GM12892 (cell line): ENCODE data around the gene MRPL10.

Experiments
- DNase-seq: peaks from one replicate; pipeline ENCODE4 v3.0.0; 2011; ENCODE audit not compliant: insufficient read length
- FAIRE-seq: peaks from 2 replicates; lab custom pipeline; 2011; peaks lifted over from hg19 to GRCh38; lab: Jason Lieb, UNC
- POLR2A ChIP-seq: IDR thresholded peaks from 2 replicates; pipeline ENCODE4 v1.6.1; 2011; ENCODE audit warnings: low read depth, low read length, control low read depth
- POLR2AphosphoS5 ChIP-seq: IDR thresholded peaks from 2 replicates; pipeline ENCODE4 v1.6.1; 2011; ENCODE audit warnings: low read depth, low read length, control low read depth
- TAF1 ChIP-seq: IDR thresholded peaks from 2 replicates; pipeline ENCODE4 v1.6.1; 2011; ENCODE audit warnings: low read depth, mild to moderate bottlenecking, control low read depth, low read length, borderline replicate concordance

MRPL10 gene

DNA sequence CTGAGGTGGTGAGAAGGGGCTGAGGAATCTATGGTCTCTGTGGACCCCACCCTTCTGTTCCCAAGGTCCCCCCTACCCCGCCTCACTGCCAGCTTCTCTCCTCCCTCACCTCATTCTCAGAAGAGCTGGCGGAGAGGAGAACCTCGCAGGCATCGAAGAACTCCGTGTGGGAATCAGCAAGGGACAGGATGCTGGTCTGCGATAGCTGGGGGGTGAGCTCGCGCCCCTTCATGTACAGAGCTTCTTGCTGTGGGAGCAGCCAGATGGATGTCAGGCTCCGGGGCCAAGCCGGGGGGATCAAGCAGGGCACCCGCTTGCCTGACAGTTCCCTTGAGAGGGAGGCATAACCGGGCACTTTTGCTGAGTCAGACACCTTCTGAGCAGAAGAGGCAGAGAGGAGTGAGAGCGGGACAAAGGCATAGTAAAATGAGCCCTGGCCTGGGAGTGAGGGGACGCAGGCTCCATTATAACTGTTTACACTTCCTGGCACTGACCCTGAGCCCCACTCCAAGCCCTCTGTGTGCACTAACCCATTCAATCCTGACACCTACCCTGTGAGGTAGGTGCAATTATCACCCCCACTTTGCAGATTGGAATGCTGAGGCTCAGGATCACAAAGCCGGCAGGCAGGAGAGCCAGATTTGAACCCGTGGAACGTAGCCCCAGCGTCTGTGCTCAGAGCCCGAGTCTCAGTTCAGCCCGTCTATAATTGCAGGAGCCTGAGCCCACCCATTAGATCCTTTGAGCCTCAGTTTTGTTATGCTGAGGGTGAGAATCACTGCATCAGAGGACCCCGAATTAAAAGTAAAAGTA, 16.0 kb downstream of the MRPL10 start:
- TF ChIP-seq TAF1, result no peak
- TF ChIP-seq POLR2A, result no peak
- TF ChIP-seq POLR2AphosphoS5, result no peak
- no peak for DNase-seq
- FAIRE-seq, result no peak

DNA sequence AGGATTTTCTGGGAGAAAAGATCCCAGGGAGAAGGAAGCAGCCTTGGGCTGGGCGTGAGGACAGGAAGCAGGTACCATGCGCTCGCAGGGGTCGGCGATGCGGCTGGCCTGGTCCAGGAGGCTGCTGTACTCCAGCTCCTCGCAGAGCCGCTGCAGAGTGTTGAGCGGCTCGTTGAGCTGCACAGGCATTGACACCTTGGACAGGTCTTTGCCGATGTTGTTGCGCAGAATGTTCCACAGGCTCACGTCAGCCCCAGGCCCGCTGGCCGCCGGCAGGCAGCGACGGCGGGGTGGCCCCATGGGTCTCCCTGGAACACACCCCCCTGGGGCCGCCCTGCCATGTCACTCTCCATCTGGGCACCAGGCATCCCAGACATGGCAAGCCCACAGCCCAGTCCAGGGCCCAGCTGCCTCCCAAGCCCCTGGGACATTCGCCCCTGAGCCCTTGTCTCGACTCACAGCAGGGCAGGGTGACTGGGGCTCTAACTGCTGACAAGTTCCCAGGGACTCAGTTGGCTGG, 17.8 kb downstream of the MRPL10 start:
- no peak for FAIRE-seq
- no peak for DNase-seq
- TF ChIP-seq TAF1 (no peak), POLR2AphosphoS5 (no peak)

- no peak for FAIRE-seq
- no peak for TF ChIP-seq POLR2AphosphoS5
- TF ChIP-seq TAF1, result no peak
- TF ChIP-seq POLR2A, result no peak
Measured at GRCh38 chr17:47813077-47813476, 18.3 kb downstream of the MRPL10 start.

GRCh38 chr17:47812146-47812920, 19.0 kb downstream of the MRPL10 start:
- DNase-seq (no peak), FAIRE-seq (no peak)

More at GRCh38 chr17:47813077-47813476, 18.3 kb downstream of the MRPL10 start:
- DNase-seq, result no peak

DNA sequence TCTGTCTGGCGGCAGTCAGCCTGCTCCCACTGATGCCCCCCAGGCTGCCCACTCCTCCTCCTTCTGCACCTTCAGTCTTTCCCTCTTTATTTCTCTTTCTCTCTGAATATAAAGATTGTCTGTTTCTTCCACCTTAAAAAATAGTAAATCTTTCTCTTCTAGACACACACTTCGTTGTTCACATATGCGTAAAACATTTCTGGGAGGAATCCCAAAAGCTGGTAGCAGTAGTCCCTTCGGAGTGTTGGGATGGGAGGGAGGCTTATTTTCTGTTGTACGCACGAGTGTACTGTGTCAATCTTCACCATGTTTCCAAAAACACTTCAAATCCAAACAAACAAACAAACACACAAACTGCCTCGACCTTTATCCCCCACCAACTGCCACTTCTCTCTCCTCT, 19.6 kb downstream of the MRPL10 start:
- DNase-seq (no peak), FAIRE-seq (no peak)
- TF ChIP-seq POLR2AphosphoS5, result no peak
- no peak for TF ChIP-seq POLR2A
- no peak for TF ChIP-seq TAF1

More at GRCh38 chr17:47812146-47812920, 19.0 kb downstream of the MRPL10 start:
- TF ChIP-seq TAF1, result no peak
- TF ChIP-seq POLR2AphosphoS5, result no peak
- TF ChIP-seq POLR2A, result no peak

- no peak for FAIRE-seq
- TF ChIP-seq POLR2AphosphoS5, result no peak
- TF ChIP-seq POLR2A, result no peak
Measured at GRCh38 chr17:47810901-47811635, 20.3 kb downstream of the MRPL10 start.

DNA sequence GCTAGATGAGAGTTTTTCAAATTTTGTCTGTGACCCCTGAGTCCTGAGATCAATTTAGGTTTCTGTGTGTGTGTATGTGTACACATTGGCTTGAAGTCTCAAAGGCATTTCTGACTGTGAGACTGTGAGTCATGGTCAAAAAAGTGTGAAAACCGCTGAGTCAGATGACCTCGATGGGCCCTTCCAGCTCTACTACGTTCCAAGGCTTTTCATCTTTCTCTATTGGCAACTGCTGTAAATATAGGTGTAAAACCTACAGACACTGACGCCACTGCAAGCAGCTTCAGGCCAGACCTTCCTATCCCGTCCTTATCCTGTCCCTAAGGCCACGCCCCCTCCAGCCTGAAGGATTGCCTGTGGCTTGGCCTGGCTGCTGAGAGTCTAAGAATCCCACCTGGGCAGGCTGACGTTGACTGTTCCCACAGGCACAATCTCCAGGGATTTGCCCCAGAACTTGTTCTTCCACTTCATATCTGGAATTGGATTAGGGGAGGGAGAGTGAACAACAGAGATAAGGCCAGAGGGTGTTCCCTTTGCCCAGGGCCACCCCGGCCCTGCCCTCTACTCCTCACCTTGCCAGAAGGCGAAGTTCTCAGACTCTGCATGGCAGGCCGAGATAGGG, 21.0 kb downstream of the MRPL10 start:
- TF ChIP-seq POLR2A, result no peak
- no peak for TF ChIP-seq POLR2AphosphoS5
- no peak for TF ChIP-seq TAF1
- FAIRE-seq (no peak), DNase-seq (no peak)

More at GRCh38 chr17:47810901-47811635, 20.3 kb downstream of the MRPL10 start:
- no peak for DNase-seq

- FAIRE-seq (no peak), DNase-seq (no peak)
- TF ChIP-seq TAF1, result no peak
- TF ChIP-seq POLR2A, result no peak
- no peak for TF ChIP-seq POLR2AphosphoS5
Measured at GRCh38 chr17:47808830-47809480, 22.4 kb downstream of the MRPL10 start.

DNA sequence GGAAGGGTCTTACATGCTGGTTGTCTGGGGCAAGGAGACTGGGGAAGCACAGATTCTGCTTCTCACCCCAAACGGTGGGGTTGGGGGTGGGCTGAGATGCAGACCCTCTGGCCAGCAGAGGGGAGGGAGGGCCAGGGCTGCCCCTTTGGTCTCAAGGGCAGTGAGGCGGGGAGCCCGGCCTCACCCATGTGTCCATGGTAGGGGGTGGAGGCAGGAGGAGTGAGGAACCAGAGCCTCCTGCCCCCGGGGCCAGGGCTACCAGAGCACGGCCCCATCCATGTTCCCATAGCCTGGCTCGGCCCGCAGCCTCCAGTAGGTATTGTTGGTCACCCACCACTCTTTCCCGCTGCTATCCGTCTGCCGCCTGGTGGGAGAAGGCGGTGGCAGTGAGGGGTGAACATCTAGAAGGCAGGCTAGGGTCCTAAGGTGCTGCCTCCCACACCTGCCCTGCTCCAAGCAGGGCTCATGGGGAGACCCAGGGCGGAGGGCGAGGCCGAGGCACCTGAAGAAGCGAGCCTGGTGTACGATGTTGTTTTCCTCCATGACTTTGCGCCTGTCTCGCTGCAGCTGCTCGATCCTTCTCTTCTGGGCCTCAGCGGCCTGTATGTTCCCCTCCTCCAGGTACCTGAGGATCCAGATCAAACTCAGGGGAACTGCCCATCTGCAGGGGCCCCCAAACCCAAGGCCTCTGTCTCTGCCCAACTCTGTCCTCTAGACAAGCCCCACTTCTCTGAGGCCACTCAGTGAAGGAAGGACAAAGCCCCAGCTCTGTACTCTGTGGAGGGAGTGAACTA, 23.1 kb downstream of the MRPL10 start:
- FAIRE-seq, result no peak
- DNase-seq, result no peak
- TF ChIP-seq POLR2A (no peak), TAF1 (no peak), POLR2AphosphoS5 (no peak)

DNA sequence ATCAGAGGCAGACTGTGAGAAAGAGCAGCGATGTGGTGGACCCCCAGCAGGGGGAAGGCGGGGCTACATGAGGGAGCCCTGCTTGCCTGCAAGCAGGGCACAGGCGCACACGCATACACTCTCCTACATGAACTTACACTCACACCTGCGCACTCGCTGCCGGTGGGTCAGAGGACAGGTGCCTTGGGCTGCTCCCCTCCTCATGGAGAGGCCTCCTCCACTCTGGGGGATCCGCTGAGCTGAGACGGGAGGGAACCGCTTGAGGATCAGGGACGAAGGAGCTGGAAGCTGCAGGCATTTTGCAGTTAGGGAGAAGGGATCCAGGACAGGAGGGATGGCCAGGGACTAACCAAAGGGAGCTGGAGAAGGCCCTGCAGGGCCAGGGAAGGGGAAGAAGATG, 23.9 kb downstream of the MRPL10 start:
- DNase-seq (no peak), FAIRE-seq (no peak)
- TF ChIP-seq TAF1 (no peak), POLR2A (no peak), POLR2AphosphoS5 (no peak)
